ENCODE results near the gene CLEC1B. TPM values are rescaled to one million over a fixed set of nuclear protein-coding genes. Genes with fewer than 3 reads are reported as not detected.

Gene CLEC1B
- not detected for total RNA-seq
- polyA plus RNA-seq: under 1 TPM in 1 of 2 donors, not detected in 1; 0.04 TPM
- long read RNA-seq, donor 1: 0 reads
- long read RNA-seq, donor 2: 0 reads
- long read RNA-seq, donor 3: 0 reads

GRCh38 chr12:9999016-9999415 lies at the start of gene CLEC1B:
Gene CLEC1B, minus strand, starts transcription at chr12:9999121. Its CDS starts 21 bp downstream, at chr12:9999100.
- TF ChIP-seq CTCF (IDR thresholded peaks at IDR 0.05): no peak
- H3K9me3 ChIP-seq: peaks cover 0 to under 1% (median 0%) of the 10 kb centered on the region in 11 donors
- no peak within 1 kb of the TSS for H3K27ac ChIP-seq
- H3K27me3 ChIP-seq: peaks cover 0 to under 1% (median 0%) of the 10 kb centered on the region in 7 donors
- DNase-seq (no peak), ATAC-seq (no peak)
- no peak within 1 kb of the TSS for H3K4me3 ChIP-seq
- H3K4me1 ChIP-seq: peaks cover 0 to 3% (median 0%) of the 10 kb centered on the region in 9 donors
- intact Hi-C loops (cut with DNase I): loop anchor here in 1 of 10 donors (2.0 kb wide), 1 partner anchor 40 kb away; no protein-coding TSS in a partner anchor
- no peaks in the 10 kb centered on the region for H3K36me3 ChIP-seq
- 88 to 89% methylated on average over 3 of the region's 3 CpGs for WGBS, 2 donors

GRCh38 chr12:10048526-10048925 lies 49.6 kb upstream of the CLEC1B start:
- no peak for TF ChIP-seq CTCF (IDR thresholded peaks at IDR 0.05)
- DNase-seq (no peak), ATAC-seq (no peak)
- intact Hi-C loops (cut with DNase I): no loop called here
- WGBS, 2 donors: 75 to 81% methylated on average over 3 of the region's 3 CpGs
- Histone ChIP-seq H3K4me3 (no peak overlapping the region), H3K4me1 (peaks cover 0 to 6% (median 0%) of the 10 kb centered on the region in 9 donors), H3K9me3 (peaks cover 0 to 14% (median 0%) of the 10 kb centered on the region in 11 donors), H3K36me3 (no peaks in the 10 kb centered on the region), H3K27me3 (no peaks in the 10 kb centered on the region), H3K27ac (no peak overlapping the region)

GRCh38 chr12:10042167-10042566 lies 43.2 kb upstream of the CLEC1B start:
- intact Hi-C loops (cut with DNase I): no loop called here
- no peak for DNase-seq
- no peaks in the 10 kb centered on the region for H3K27me3 ChIP-seq
- no peak overlapping the region for H3K4me3 ChIP-seq
- TF ChIP-seq CTCF (IDR thresholded peaks at IDR 0.05): no peak
- no peak for ATAC-seq
- peaks cover 0 to 6% (median 0%) of the 10 kb centered on the region in 9 donors for H3K4me1 ChIP-seq
- no peaks in the 10 kb centered on the region for H3K36me3 ChIP-seq
- no peak overlapping the region for H3K27ac ChIP-seq
- H3K9me3 ChIP-seq: no peaks in the 10 kb centered on the region

- Histone ChIP-seq H3K9me3 (no peaks in the 10 kb centered on the region), H3K4me1 (peaks cover 0 to 12% (median 0%) of the 10 kb centered on the region in 9 donors), H3K27me3 (no peaks in the 10 kb centered on the region), H3K4me3 (no peak overlapping the region), H3K27ac (peak overlapping the region in 1 of 10 donors; percentile 3), H3K36me3 (no peaks in the 10 kb centered on the region)
- ATAC-seq: no peak
- intact Hi-C loops (cut with DNase I): loop anchor here (1.0 to 5.0 kb wide), 7 partner anchors 103 to 153 kb away; no protein-coding TSS in a partner anchor
- DNase-seq: no peak
- peak; percentile 41 to 81 (median 64) for TF ChIP-seq CTCF (IDR thresholded peaks at IDR 0.05)
- 69 to 77% methylated on average over 1 of the region's 1 CpG for WGBS, 2 donors
Measured at GRCh38 chr12:10033783-10034545, 35.0 kb upstream of the CLEC1B start.

All from heart right ventricle (tissue), 16 donors.